ENCODE data around the gene POP4.

Gene POP4

GRCh38 chr19:29629836-29630534, 23.9 kb downstream of the POP4 start:
- no peak for DNase-seq (ENCODE audit: low read depth in 2 of 2)

- DNase-seq (ENCODE audit: low read depth in 2 of 2): no peak
Observed at GRCh38 chr19:29630655-29631054, 24.6 kb downstream of the POP4 start.

GRCh38 chr19:29631450-29631849, 25.4 kb downstream of the POP4 start:
- no peak for DNase-seq (ENCODE audit: low read depth in 2 of 2)

GRCh38 chr19:29634002-29634401, 27.9 kb downstream of the POP4 start:
- DNase-seq (ENCODE audit: low read depth in 2 of 2): no peak

DNA sequence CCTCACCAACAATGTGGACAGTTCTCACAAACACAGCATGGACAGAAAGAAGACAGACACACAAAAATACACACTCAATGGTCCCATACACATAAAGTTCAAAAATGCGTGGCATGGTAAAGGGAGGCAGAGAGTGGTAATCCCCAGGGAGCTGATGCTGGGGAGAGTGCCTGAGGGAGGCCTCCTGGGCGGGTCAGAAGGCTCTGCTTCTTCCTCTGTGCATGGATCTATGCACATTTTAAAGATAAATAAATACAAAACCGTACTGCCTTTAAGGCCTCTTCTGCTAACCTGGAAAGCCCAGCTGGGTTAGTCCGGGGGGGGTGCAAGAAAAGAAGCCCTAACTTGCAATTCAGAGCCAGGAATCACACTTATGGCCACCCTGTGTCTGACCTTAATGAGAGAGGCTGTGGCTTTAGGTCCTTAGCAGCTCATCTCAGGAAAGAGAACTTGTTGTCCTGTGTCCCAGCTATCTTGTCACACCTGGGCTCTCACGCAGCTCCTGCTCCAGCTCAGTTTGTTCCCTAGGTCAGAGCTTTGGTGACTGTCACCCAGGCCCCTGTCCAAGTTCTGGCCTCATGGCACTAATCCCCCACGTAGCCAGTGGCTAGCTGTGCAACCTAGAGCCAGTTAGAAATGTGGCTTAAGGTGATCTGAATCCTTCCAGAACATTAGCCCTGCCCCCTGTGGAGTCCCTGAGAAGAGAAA, 28.5 kb downstream of the POP4 start:
- no peak for DNase-seq (ENCODE audit: low read depth in 2 of 2)

DNA sequence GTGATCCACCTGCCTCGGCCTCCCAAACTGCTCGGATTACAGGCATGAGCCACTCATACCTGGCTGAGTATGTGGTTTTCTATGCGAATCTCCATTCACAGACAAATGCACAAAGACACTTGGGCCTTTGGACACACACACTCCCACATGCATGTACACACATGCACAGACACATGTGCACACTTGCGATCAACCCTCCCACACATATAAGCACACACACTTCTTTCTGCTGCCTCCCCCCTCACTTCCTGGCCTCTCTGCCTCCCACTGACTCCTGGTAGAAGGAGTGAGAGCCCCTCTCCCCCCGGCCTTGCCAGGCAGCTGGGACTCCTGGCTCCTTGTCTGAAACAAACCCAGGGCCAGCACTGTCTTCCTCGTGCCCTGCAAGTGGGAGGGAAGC, 29.9 kb downstream of the POP4 start:
- no peak for DNase-seq (ENCODE audit: low read depth in 2 of 2)

DNA sequence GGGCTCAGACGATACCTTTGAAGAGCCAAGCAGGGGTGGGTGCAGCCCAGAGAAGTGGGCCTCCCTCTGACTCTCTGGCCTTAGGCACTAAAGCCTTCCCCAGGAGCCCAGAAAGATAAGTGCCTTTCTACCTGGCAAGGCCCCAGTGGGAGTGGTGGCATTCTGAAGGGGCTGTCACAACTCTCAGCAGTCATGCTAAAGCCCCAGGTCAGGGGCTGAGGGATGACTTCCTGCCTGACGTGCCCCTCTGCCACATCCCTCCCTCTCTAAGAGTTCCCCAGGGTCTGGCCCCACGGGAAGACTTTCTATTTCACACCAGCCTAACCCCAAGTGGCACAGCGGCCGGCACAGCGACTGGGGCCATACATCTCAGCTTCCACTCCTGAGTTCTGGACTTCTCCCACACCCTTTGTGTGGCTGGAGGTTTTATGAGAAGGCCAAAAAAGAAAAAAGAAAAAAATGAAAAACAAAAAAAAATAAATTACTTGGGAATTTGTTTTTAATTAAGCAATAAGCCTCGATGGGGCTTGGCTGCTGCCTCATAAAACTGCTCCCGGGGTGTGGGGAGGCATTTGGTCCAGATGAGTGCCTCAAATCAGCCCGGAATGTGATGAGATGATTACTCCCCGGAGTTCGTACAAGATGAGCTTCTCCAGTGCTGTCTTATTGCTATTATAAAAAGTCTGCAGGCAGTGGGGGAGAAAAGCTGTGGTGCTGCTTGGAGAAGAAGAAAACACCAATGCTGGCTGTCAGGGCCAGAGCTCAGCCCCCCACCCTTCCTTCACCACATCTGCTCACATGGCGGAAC, 30.7 kb downstream of the POP4 start:
- no peak for DNase-seq (ENCODE audit: low read depth in 2 of 2)

- DNase-seq (ENCODE audit: low read depth in 2 of 2): no peak
Observed at GRCh38 chr19:29639086-29639485, 33.0 kb downstream of the POP4 start.

DNA sequence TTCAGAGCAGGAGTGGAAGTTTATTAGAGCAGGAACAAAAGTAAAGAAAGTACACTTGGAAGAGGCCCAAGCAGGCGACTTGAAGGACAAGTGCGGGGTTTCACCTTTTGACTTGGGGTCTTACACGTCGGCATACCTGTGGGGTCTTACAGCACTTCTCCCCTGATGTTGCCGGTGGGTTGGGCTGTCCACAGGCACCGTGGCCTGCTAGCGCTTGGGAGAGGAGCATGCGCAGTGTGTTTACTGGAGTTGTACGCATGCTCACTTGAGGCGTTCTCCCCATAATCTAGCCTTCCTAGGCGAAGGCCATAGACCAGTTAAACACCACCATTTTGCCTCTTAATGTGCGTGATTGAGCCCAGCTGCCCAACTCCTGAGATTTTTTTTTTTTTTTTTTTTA, 34.1 kb downstream of the POP4 start:
- no peak for DNase-seq (ENCODE audit: low read depth in 2 of 2)

GRCh38 chr19:29641597-29641996, 35.5 kb downstream of the POP4 start:
- no peak for DNase-seq (ENCODE audit: low read depth in 2 of 2)

- no peak for DNase-seq (ENCODE audit: low read depth in 2 of 2)
Observed at GRCh38 chr19:29643361-29643935, 37.4 kb downstream of the POP4 start.

DNA sequence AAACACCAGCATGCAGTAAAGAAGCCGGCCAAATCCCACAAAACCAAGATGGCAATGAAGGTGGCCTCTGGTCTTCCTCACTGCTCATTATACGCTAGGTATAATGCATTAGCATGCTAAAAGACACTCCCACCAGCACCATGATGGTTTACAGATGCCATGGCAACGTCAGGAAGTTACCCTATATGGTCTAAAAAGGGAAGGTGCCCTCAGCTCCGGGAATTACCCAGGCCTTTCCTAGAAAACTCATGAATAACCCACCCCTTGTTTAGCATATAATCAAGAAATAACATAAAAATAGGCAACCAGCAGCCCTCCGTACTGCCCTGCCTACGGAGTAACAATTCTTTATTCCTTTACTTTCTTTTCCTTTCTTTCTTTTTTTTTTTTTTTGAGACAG, 38.1 kb downstream of the POP4 start:
- no peak for DNase-seq (ENCODE audit: low read depth in 2 of 2)

DNA sequence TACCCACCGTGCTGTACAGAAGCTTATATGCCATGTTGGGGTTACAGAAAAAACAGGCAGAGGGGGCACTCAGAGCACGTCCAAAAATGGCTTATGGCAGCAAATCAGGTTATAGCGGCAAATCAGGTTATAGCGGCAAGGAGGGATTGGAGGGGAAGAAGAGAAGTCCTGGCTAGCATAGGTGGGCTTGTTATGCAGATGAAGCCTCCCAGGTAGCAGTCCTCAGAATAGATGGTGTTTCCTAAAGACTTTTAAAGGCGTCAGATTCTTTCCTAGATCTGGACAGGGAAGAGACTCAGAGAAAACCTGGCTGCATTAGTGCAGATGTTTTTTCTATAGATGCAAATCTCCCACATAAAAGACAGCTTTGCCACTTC, 39.4 kb downstream of the POP4 start:
- DNase-seq (ENCODE audit: low read depth in 2 of 2): no peak

DNA sequence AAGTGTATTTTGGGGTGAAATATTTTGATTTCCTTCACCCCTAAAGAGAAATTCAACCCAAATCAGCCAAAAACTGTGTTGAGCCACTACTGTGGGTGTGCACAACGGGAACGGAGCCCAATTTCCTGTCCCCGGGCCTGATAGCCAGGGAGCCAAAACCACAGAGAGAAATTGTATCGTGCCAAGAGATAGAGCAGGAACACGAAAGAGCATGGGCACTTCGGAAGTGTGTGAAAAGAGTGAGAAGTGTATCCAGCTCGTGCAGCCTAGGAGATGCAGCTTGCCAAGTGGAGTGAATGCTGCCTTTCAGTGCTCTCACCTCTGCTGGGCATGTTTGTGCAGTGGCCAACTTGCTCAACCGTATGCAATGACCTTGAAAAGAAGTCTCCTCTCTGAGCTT, 39.8 kb downstream of the POP4 start:
- no peak for DNase-seq (ENCODE audit: low read depth in 2 of 2)

DNA sequence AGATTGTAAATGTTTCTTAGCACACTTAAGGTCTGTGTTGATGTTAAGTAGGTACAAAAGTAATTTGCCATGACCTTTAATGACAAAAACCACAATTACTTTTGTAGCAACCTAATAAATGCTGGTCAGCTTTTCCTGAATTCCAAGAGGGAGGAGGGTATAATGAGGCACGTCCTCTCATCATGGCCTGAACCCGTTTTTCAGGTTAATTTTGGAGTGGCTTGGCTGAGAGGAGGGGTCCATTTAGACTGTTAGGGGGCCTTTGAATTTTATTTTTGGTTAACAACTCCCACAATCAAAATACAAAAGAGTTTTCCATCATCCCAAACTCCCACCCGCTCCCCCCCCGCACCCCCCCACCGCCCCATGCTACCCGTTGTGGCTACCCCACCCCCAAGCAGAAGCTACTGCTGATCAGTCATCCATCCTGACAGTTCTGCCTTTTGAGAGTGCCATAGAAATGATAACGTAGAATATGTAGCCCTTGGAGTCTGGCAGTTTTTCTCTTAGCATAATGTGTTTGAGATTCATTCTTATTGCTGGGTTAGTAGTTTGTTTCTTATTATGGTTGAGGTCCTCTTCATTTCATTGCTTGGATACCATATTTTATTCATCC, 44.8 kb downstream of the POP4 start:
- no peak for DNase-seq (ENCODE audit: low read depth in 2 of 2)

DNA sequence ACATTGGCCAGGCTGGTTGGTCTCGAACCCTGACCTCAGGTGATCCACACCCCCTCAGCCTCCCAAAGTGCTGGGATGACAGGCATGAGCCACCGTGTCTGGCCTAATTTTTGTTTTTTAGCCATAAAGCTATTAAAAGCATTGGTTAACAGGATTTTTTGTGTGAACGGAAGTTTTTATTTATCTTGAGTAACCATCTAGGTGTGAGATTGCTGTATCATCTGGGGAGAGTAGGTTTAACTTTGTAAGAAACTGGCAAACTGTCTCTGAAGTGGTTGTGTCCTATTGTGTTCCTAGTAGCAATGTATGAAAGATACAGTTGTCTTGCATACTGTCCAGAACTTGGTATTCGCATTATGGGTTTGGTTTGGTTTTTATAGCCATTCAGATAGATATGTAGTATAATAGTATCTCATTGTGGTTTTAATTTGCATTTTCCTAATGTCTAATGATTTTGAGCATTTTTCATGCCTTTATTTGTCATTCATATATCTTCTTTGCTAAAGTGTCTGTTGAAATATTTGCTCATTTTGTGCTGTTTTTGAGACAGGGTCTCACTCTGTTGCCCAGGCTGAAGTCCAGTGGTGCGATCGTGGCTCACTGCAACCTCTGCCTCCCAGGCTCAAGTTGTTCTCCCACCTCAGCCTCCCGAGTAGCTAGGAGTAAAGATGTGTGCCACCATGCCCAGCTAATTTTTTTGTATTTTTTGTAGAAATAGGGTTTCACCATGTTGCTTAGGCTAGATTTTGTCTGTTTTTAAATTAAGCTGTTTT, 45.7 kb downstream of the POP4 start:
- no peak for DNase-seq (ENCODE audit: low read depth in 2 of 2)

- no peak for DNase-seq (ENCODE audit: low read depth in 2 of 2)
Observed at GRCh38 chr19:29653398-29653797, 47.3 kb downstream of the POP4 start.

GRCh38 chr19:29655648-29656335, 49.7 kb downstream of the POP4 start:
- DNase-seq (ENCODE audit: low read depth in 2 of 2): no peak

- DNase-seq (ENCODE audit: low read depth in 2 of 2): no peak
Observed at GRCh38 chr19:29658221-29658991, 52.3 kb downstream of the POP4 start.

- DNase-seq (ENCODE audit: low read depth in 2 of 2): peak in 1 of 2 donors; percentile 51
Observed at GRCh38 chr19:29660835-29661234, 54.8 kb downstream of the POP4 start.
